DND-41 (cell line): Measurements from ENCODE around the gene PMFBP1.

ENCODE experiments used
- ATAC-seq: fragments of 200-7000 bp; cut with Tn5 transposase; 3 replicates; pipeline ENCODE4 v1.9.1; 2021; ENCODE audit warnings: low read depth; ENCODE audit not compliant: insufficient read depth
- DNase-seq: peaks from one replicate; pipeline ENCODE4 v3.0.0-alpha.2; 2020
- H2AFZ ChIP-seq: 2 replicates; pipeline ENCODE4 v1.6.0; 2012; ENCODE audit warnings: low read depth, low read length
- H3K27ac ChIP-seq: 2 replicates; pipeline ENCODE4 v1.5.1; 2012; ENCODE audit warnings: low read length, inconsistent platforms
- H3K27me3 ChIP-seq: fragments of 200-600 bp; sonication (generic); 2 replicates; pipeline ENCODE4 v1.6.0; 2012; ENCODE audit warnings: low read length, mild to moderate bottlenecking, inconsistent platforms; ENCODE audit not compliant: insufficient read depth, poor library complexity
- H3K36me3 ChIP-seq: 2 replicates; pipeline ENCODE4 v1.5.1; 2012; ENCODE audit warnings: low read length, inconsistent platforms; ENCODE audit not compliant: insufficient read depth
- H3K4me1 ChIP-seq: 2 replicates; pipeline ENCODE4 v1.5.1; 2012; ENCODE audit warnings: mild to moderate bottlenecking, low read length; ENCODE audit not compliant: insufficient read depth
- H3K4me2 ChIP-seq: 2 replicates; pipeline ENCODE4 v1.6.0; 2012; ENCODE audit warnings: mild to moderate bottlenecking, moderate library complexity, low read length, inconsistent platforms; ENCODE audit not compliant: insufficient read depth
- H3K4me3 ChIP-seq, 2 experiments: fragments of 200-600 bp in 1 of 2; shearing (Covaris generic) in 1 of 2; 2 replicates each; pipeline ENCODE4 v1.5.1; 2012 to 2016; ENCODE audit warnings: inconsistent platforms in 2 of 2, low read length in 2 of 2, mild to moderate bottlenecking in 2 of 2, low read depth in 1 of 2, moderate library complexity in 1 of 2
- H3K79me2 ChIP-seq: 2 replicates; pipeline ENCODE4 v1.6.0; 2012; ENCODE audit warnings: low read length, inconsistent platforms; ENCODE audit not compliant: insufficient read depth
- H3K9ac ChIP-seq: 2 replicates; pipeline ENCODE4 v1.6.0; 2012; ENCODE audit warnings: low read depth, mild to moderate bottlenecking, inconsistent platforms, low read length, moderate library complexity
- H3K9me3 ChIP-seq: 2 replicates; pipeline ENCODE4 v1.5.1; 2012; ENCODE audit warnings: low read length, moderate library complexity, mild to moderate bottlenecking, inconsistent platforms; ENCODE audit not compliant: insufficient read depth, severe bottlenecking
- H4K20me1 ChIP-seq: 2 replicates; pipeline ENCODE4 v1.6.0; 2012; ENCODE audit warnings: low read length; ENCODE audit not compliant: insufficient read depth
- EZH2 ChIP-seq: IDR thresholded peaks from 3 replicates; pipeline ENCODE4 v1.6.1; 2012; ENCODE audit warnings: borderline replicate concordance, low read depth, mild to moderate bottlenecking, moderate library complexity, low read length, inconsistent platforms; ENCODE audit not compliant: severe bottlenecking
- TF ChIP-seq, protein P1 (sequence below): IDR thresholded peaks from 2 replicates; pipeline ENCODE4 v1.5.1; 2012; ENCODE audit warnings: borderline replicate concordance, low read length, moderate library complexity, mild to moderate bottlenecking; ENCODE audit not compliant: poor library complexity, severe bottlenecking; ENCODE audit errors: extremely low read depth

PMFBP1 gene

DNA sequence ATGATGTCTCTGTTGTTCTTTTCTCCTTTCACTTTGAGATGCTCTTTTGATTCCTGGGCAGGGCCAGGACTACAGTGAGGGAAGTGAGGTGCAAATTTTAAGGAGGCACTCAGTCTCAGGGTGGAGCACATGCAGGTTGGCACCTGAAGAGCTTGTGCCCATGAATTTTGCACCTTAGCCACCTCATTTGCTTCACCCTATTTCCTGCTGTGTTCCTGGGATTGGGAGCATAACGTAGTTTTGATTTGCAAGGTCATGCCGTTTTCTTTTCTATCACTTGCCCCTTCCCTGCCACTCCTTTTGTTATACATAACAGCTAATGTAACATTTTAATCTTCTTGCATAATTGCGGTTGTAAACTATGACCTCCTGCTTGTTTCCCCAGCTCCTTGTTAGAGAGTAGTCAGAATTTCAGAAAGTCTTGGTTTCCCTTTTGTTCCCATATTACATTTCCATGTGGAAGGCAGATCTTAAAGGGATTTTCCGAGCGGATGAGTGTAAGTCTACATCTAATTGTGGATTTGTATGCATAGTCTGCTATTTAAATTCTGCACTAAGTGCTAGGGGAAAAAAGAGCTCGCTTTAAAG, 9.8 kb downstream of the PMFBP1 start:
- ATAC-seq: no peak

DNA sequence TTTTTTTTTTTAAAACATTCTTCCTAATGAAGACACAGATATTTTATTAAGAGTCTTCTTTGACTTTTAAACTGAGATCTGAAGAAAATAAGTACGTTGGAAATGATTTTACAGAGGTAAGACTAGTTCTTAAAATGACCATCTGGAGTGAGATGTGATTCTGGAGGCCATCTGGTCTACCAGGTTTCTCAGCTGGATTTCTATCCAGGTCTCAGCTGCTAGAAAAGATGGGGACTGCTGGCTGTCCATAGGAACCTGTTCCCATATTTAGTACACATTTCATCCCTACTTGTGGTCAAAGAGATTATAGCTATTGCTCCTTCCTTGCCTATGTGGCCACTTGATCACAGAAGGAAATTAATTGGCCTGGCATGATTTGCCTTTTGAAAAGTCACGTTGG, 12.2 kb downstream of the PMFBP1 start:
- DNase-seq (no peak), ATAC-seq (no peak)
- Histone ChIP-seq H3K9ac (no peak overlapping the region), H2AFZ (no peak overlapping the region), H3K79me2 (no peaks in the 10 kb centered on the region), H3K4me2 (no peak overlapping the region), H3K4me3 (no peak overlapping the region), H4K20me1 (no peaks in the 10 kb centered on the region), H3K27ac (no peak overlapping the region), H3K9me3 (no peaks in the 10 kb centered on the region), H3K27me3 (no peaks in the 10 kb centered on the region), H3K36me3 (no peaks in the 10 kb centered on the region), H3K4me1 (no peaks in the 10 kb centered on the region)
- TF ChIP-seq EZH2: no peak
- TF ChIP-seq, protein P1, sequence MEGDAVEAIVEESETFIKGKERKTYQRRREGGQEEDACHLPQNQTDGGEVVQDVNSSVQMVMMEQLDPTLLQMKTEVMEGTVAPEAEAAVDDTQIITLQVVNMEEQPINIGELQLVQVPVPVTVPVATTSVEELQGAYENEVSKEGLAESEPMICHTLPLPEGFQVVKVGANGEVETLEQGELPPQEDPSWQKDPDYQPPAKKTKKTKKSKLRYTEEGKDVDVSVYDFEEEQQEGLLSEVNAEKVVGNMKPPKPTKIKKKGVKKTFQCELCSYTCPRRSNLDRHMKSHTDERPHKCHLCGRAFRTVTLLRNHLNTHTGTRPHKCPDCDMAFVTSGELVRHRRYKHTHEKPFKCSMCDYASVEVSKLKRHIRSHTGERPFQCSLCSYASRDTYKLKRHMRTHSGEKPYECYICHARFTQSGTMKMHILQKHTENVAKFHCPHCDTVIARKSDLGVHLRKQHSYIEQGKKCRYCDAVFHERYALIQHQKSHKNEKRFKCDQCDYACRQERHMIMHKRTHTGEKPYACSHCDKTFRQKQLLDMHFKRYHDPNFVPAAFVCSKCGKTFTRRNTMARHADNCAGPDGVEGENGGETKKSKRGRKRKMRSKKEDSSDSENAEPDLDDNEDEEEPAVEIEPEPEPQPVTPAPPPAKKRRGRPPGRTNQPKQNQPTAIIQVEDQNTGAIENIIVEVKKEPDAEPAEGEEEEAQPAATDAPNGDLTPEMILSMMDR: no peak

More for the DNA sequence above, 9.8 kb downstream of the PMFBP1 start:
- Histone ChIP-seq H3K4me1 (no peaks in the 10 kb centered on the region), H3K4me3 (no peak overlapping the region), H4K20me1 (no peaks in the 10 kb centered on the region), H2AFZ (no peak overlapping the region), H3K27me3 (no peaks in the 10 kb centered on the region), H3K9me3 (no peaks in the 10 kb centered on the region), H3K9ac (no peak overlapping the region), H3K79me2 (no peaks in the 10 kb centered on the region), H3K27ac (no peak overlapping the region), H3K36me3 (no peaks in the 10 kb centered on the region), H3K4me2 (no peak overlapping the region)
- DNase-seq: no peak
- TF ChIP-seq, protein P1: no peak
- no peak for TF ChIP-seq EZH2

DNA sequence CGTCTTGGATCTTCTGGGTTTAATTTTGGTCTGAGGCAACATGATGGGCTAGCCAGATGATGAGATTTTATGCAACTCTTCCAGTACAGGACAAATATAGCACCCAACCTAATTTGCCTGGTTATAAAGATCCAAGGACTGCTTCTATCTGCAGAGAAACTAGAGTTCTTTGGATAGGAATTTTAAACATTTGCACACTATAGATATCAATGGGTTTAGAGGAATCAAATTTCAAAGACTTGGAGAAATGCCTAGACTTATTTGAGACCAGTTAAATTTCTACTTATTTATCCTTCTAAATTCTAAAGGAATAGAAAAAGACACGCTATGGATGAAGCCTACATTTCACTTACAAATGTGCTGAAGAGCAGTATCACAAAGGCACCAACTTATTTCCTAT, 12.6 kb downstream of the PMFBP1 start:
- no peaks in the 10 kb centered on the region for H3K36me3 ChIP-seq
- no peaks in the 10 kb centered on the region for H3K4me1 ChIP-seq
- no peak for TF ChIP-seq EZH2
- TF ChIP-seq, protein P1: no peak
- no peak overlapping the region for H3K4me2 ChIP-seq
- no peak overlapping the region for H2AFZ ChIP-seq
- H3K27me3 ChIP-seq: no peaks in the 10 kb centered on the region
- H3K4me3 ChIP-seq: no peak overlapping the region
- no peak overlapping the region for H3K9ac ChIP-seq
- no peak for DNase-seq
- no peaks in the 10 kb centered on the region for H4K20me1 ChIP-seq
- ATAC-seq: no peak
- H3K27ac ChIP-seq: no peak overlapping the region
- H3K9me3 ChIP-seq: no peaks in the 10 kb centered on the region
- no peaks in the 10 kb centered on the region for H3K79me2 ChIP-seq
